Suppressor macrophage treated with lipopolysaccharide for 1 hour (primary cell): Measurements from ENCODE around the gene PGBD1.
"Not testable (repeated sequence)": the region's sequence is repeated elsewhere in the genome, so short reads cannot be mapped to it uniquely, and the experiment has no call there.

Source experiments
- DNase-seq, 3 donors: peaks; one replicate each; pipeline ENCODE4 v3.0.0-alpha.2; 2020 to 2022

The PGBD1 gene

GRCh38 chr6:28267695-28268059 is 13.7 kb upstream of the PGBD1 start:
- no peak for DNase-seq

- DNase-seq: peak; percentile 42 to 74 (median 65)
These were observed 11.9 kb upstream of the PGBD1 start for GRCh38 chr6:28269492-28269891.

- DNase-seq: no peak
These were observed 6.5 kb upstream of the PGBD1 start for GRCh38 chr6:28274888-28275287.

- DNase-seq: no peak
These were observed 3.6 kb upstream of the PGBD1 start for GRCh38 chr6:28277746-28278145.

GRCh38 chr6:28280595-28281287 is 631 bp upstream of the PGBD1 start:
- no peak for DNase-seq

- DNase-seq: no peak
These were observed 1.6 kb downstream of the PGBD1 start for GRCh38 chr6:28282926-28283325.

- DNase-seq: no peak
These were observed 10.2 kb downstream of the PGBD1 start for GRCh38 chr6:28291573-28291972.

GRCh38 chr6:28295326-28295725 is 14.0 kb downstream of the PGBD1 start:
- DNase-seq: no peak

GRCh38 chr6:28296520-28297060 is 15.2 kb downstream of the PGBD1 start:
- DNase-seq: no peak

- no peak for DNase-seq
These were observed 22.2 kb downstream of the PGBD1 start for GRCh38 chr6:28303570-28303969.

GRCh38 chr6:28306363-28306762 is 25.0 kb downstream of the PGBD1 start:
- DNase-seq: not testable (repeated sequence)

GRCh38 chr6:28311139-28311823 is 29.9 kb downstream of the PGBD1 start:
- DNase-seq: no peak

GRCh38 chr6:28312939-28313338 is 31.6 kb downstream of the PGBD1 start:
- DNase-seq: no peak

GRCh38 chr6:28315628-28316027 is 34.3 kb downstream of the PGBD1 start:
- DNase-seq: no peak

GRCh38 chr6:28317866-28318265 is 36.5 kb downstream of the PGBD1 start:
- DNase-seq: peak in 1 of 3 donors; percentile 6

- no peak for DNase-seq
These were observed 41.3 kb downstream of the PGBD1 start for GRCh38 chr6:28322661-28323060.

GRCh38 chr6:28323813-28324424 is 42.5 kb downstream of the PGBD1 start:
- DNase-seq: no peak

GRCh38 chr6:28326371-28326948 is 45.1 kb downstream of the PGBD1 start:
- no peak for DNase-seq

GRCh38 chr6:28330041-28330440 is 48.7 kb downstream of the PGBD1 start:
- DNase-seq: no peak

- no peak for DNase-seq
These were observed 51.7 kb downstream of the PGBD1 start for GRCh38 chr6:28333047-28333446.

GRCh38 chr6:28333599-28334018 is 52.2 kb downstream of the PGBD1 start:
- DNase-seq: no peak

- DNase-seq: no peak
These were observed 53.1 kb downstream of the PGBD1 start for GRCh38 chr6:28334286-28335039.

- no peak for DNase-seq
These were observed 53.7 kb downstream of the PGBD1 start for GRCh38 chr6:28335040-28335563.
